Prostate gland (tissue), 2 donors: ENCODE results near the gene ZNF827. TPM values are rescaled to one million over a fixed set of nuclear protein-coding genes. Genes with fewer than 3 reads are reported as not detected.

Source experiments
- DNase-seq: peaks from one replicate; pipeline ENCODE4 v3.0.0-alpha.2; 2019; ENCODE audit warnings: low spot score
- H3K27ac ChIP-seq, 2 donors: fragments of 200-600 bp; sonication (generic); 2 replicates each; pipeline ENCODE4 v1.5.1; 2017 to 2019
- H3K27me3 ChIP-seq: fragments of 200-600 bp; sonication (generic); replicated peaks from 2 replicates; pipeline ENCODE4 v1.5.1; 2019; ENCODE audit not compliant: insufficient read depth
- H3K36me3 ChIP-seq, 2 donors: fragments of 200-600 bp; sonication (generic); 1 replicate in 1 of 2; 2 replicates in 1 of 2; pipeline versions ENCODE4 v1.5.1 to v1.8.1; 2017 to 2019
- H3K4me1 ChIP-seq: fragments of 200-600 bp; sonication (generic); replicated peaks from 2 replicates; pipeline ENCODE4 v1.5.1; 2019
- H3K4me3 ChIP-seq, 2 donors: fragments of 200-600 bp; sonication (generic); 2 replicates each; pipeline ENCODE4 v1.5.1; 2017 to 2019
- H3K9me3 ChIP-seq: fragments of 200-600 bp; sonication (generic); 2 replicates; pipeline ENCODE4 v1.5.1; 2017
- POLR2A ChIP-seq: fragments of 450-650 bp; IDR thresholded peaks from one replicate; pipeline ENCODE4 v1.6.1; 2016; ENCODE audit warnings: antibody characterized with exemption, mild to moderate bottlenecking
- POLR2AphosphoS5 ChIP-seq: sonication (generic); formaldehyde crosslinking; IDR thresholded peaks from one replicate; pipeline ENCODE4 v1.6.1; 2017; ENCODE audit warnings: antibody characterized with exemption
- WGBS: methylation state at CpG from one replicate; pipeline ENCODE4 v1.1.5; 2018; 5-methylcytosine and 5-hydroxymethylcytosine counted together
- intact Hi-C: fragments of 100-400 bp; cut with DNase I; formaldehyde crosslinking; loops from one replicate; pipeline ENCODE4 v1.14.2; 2022
- total RNA-seq, 2 donors: library from RNA; depleted of rRNA; stranded (reverse); fragments of >200 nt; gene quantifications; one replicate each; pipeline ENCODE4 v1.1.0, GENCODE V29; 2016
- TF ChIP-seq, protein P1 (sequence below), 4 experiments: fragments of 200-600 bp in 2 of 4; fragments of 450-650 bp in 2 of 4; sonication (generic) in 2 of 4; IDR thresholded peaks; 1 replicate in 3 of 4; 2 replicates in 1 of 4; pipeline ENCODE4 v1.5.1; 2016 to 2019; ENCODE audit warnings: antibody characterized with exemption in 4 of 4, mild to moderate bottlenecking in 2 of 4, moderate library complexity in 2 of 4

ZNF827 gene
- total RNA-seq, 2 donors from 2014 or later: 221 to 286 TPM

DNA sequence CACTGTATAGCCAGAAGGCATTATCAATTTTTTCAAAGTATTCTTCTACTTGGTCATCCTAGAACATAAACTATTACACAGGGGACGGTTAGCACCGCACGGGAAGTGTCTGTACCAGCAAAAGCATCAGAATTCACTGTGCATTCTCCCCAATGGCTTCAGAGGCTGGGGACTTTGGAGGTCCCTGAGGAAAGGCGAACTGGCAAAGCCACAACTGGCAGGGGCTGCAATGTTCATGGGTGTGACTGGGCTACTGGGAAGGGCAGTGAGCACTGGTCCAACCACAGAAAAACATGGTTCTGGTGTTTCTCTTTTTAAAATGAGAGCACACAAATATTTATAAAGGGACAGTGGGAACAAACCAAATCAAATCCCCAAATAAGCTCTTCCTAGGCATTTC, 175.2 kb downstream of the ZNF827 start:
- H3K9me3 ChIP-seq: no peaks in the 10 kb centered on the region
- DNase-seq: no peak
- H3K36me3 ChIP-seq: no peaks in the 10 kb centered on the region
- WGBS: 91% methylated on average over 4 of the region's 4 CpGs
- no peak for TF ChIP-seq POLR2AphosphoS5
- TF ChIP-seq POLR2A: no peak
- TF ChIP-seq, protein P1, sequence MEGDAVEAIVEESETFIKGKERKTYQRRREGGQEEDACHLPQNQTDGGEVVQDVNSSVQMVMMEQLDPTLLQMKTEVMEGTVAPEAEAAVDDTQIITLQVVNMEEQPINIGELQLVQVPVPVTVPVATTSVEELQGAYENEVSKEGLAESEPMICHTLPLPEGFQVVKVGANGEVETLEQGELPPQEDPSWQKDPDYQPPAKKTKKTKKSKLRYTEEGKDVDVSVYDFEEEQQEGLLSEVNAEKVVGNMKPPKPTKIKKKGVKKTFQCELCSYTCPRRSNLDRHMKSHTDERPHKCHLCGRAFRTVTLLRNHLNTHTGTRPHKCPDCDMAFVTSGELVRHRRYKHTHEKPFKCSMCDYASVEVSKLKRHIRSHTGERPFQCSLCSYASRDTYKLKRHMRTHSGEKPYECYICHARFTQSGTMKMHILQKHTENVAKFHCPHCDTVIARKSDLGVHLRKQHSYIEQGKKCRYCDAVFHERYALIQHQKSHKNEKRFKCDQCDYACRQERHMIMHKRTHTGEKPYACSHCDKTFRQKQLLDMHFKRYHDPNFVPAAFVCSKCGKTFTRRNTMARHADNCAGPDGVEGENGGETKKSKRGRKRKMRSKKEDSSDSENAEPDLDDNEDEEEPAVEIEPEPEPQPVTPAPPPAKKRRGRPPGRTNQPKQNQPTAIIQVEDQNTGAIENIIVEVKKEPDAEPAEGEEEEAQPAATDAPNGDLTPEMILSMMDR (IDR thresholded peaks at IDR 0.05): no peak
- intact Hi-C loops: no loop called here
- H3K27me3 ChIP-seq: no peaks in the 10 kb centered on the region
- no peak overlapping the region for H3K27ac ChIP-seq
- no peaks in the 10 kb centered on the region for H3K4me1 ChIP-seq
- H3K4me3 ChIP-seq: no peak overlapping the region

DNA sequence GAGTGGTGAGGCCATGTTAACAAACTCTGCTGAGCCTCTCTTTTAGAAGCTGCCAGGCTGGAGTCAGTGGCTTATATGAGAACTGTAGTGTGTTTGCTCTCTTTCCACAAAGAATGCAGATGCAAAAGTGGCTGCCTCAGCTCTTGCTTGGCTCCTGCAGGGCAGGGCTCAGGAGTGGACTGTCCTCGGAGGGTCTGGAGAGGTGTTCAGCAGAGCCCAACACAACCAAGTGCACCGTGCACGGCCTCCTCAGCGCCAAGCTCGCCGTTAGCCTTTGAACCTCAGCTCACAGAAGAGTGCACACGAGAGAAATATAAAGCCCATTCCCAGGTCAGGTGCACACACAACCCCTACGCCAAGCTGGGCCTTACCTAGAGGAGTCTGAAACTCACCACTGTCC, 175.9 kb downstream of the ZNF827 start:
- no peaks in the 10 kb centered on the region for H3K36me3 ChIP-seq
- no peaks in the 10 kb centered on the region for H3K4me1 ChIP-seq
- DNase-seq: no peak
- H3K27ac ChIP-seq: no peak overlapping the region
- H3K9me3 ChIP-seq: no peaks in the 10 kb centered on the region
- 92% methylated on average over 8 of the region's 8 CpGs for WGBS
- intact Hi-C loops: no loop called here
- no peak overlapping the region for H3K4me3 ChIP-seq
- H3K27me3 ChIP-seq: no peaks in the 10 kb centered on the region
- TF ChIP-seq, protein P1 (IDR thresholded peaks at IDR 0.05): no peak
- TF ChIP-seq POLR2AphosphoS5 (no peak), POLR2A (no peak)

DNA sequence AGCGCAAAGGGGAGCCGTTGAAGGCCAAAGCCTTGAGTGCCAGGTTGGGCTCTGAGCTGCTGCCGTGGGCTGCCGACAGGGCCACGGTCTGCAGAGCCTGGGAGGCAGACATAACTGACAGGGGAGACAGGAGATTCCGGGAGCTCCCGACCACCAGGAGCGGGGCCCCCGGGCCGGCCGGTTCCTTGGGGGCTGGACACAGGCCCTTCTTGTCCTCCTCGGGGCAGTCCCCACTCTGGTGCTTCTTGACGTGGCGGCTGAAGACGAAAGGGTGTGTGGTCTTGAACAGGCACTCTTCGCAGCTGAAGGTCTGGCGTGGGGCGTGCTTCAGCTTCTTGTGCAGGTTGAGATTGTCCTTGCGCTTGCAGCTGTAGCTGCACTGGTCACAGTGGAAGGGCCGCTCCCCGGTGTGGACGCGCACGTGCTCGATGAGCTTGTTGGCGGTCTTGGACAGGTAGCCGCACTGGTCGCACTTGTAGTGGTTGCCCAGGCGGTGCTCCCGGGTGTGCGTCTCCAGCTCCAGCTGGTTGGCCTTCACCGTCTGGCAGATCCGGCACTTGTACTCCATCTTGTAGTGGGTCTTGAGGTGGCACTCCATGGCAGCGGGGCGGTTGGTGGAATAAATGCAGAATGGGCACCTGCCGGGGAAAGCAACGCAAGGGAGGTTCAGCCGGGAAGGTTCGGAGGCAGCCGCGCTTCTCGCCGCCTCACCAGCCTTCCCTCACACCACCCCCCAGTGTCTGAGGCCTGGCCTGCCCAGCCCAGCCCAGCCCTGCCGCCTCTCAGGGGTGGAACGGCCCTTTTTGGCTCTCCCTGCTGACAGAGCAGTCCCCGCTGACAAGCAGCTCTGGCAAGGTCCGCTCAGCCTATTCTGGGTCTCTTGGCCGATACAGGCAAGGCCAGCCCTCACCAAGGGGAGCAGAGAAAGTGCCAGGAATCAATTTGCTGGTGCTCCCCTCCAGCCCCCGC, 177.4 kb downstream of the ZNF827 start:
- DNase-seq: no peak
- WGBS: 97% methylated on average over 36 of the region's 49 CpGs
- H3K4me1 ChIP-seq: no peaks in the 10 kb centered on the region
- TF ChIP-seq, protein P1 (IDR thresholded peaks at IDR 0.05): no peak
- TF ChIP-seq POLR2A: no peak
- TF ChIP-seq POLR2AphosphoS5: no peak
- no peak overlapping the region for H3K27ac ChIP-seq
- no peaks in the 10 kb centered on the region for H3K36me3 ChIP-seq
- no peak overlapping the region for H3K4me3 ChIP-seq
- no peaks in the 10 kb centered on the region for H3K9me3 ChIP-seq
- no peaks in the 10 kb centered on the region for H3K27me3 ChIP-seq
- intact Hi-C loops: no loop called here

DNA sequence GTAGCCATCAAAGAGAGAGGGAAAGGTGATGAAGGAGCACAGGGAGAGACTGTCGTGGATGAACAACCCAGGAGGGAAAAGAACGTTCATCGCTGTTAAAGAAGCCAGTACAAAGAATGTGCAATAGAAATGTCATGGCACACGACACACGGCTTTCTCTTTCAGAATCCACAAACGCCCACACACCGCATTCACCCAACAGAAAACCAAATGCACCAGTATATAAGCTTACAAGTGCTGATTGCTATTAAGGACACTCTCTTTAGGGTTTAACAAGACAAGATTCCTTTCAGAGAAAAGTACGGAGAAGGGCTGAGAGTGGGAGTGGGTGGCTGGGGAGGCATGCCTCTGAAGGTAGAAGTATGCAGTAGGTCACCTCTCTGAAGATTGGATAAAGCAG, 178.4 kb downstream of the ZNF827 start:
- no peaks in the 10 kb centered on the region for H3K9me3 ChIP-seq
- intact Hi-C loops: no loop called here
- no peak for TF ChIP-seq POLR2AphosphoS5
- TF ChIP-seq, protein P1 (IDR thresholded peaks at IDR 0.05): no peak
- TF ChIP-seq POLR2A: no peak
- no peak overlapping the region for H3K27ac ChIP-seq
- WGBS: 89% methylated on average over 8 of the region's 8 CpGs
- H3K36me3 ChIP-seq: no peaks in the 10 kb centered on the region
- no peaks in the 10 kb centered on the region for H3K27me3 ChIP-seq
- H3K4me1 ChIP-seq: no peaks in the 10 kb centered on the region
- no peak for DNase-seq
- no peak overlapping the region for H3K4me3 ChIP-seq

DNA sequence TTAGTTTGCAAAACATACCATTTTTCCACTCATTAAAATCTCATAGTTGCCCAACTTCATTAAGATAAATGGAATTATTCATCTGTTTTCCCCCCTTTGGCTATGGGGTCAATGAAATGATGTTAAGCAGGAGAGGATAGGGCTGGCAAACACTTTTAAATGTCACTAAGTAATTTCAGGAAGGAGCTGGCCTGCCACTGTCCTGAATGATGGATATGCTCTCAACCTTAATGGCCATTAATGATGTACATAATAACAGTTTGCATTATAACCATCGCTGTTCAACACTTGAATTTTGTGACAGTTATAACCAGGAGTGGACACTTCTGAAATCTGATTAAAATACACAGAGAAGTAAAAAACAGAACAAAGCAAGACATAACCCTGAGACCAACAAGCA, 181.4 kb downstream of the ZNF827 start:
- WGBS: 88% methylated on average over 1 of the region's 1 CpG
- Histone ChIP-seq H3K9me3 (no peaks in the 10 kb centered on the region), H3K4me3 (no peak overlapping the region), H3K27me3 (no peaks in the 10 kb centered on the region), H3K36me3 (no peaks in the 10 kb centered on the region), H3K27ac (no peak overlapping the region), H3K4me1 (no peaks in the 10 kb centered on the region)
- intact Hi-C loops: no loop called here
- TF ChIP-seq, protein P1 (IDR thresholded peaks at IDR 0.05): no peak
- no peak for DNase-seq
